Keratinocyte (primary cell): ENCODE results near the gene OR4B1. TPM values are rescaled to one million over a fixed set of nuclear protein-coding genes. Genes with fewer than 3 reads are reported as not detected.

Experiments used
- DNase-seq: peaks from one replicate; pipeline ENCODE4 v3.0.0-alpha.2; 2011; ENCODE audit warnings: low read depth, missing footprints, low spot score
- FAIRE-seq: peaks from 2 replicates; lab custom pipeline; 2011; peaks lifted over from hg19 to GRCh38; lab: Jason Lieb, UNC
- H2AFZ ChIP-seq: 2 replicates; pipeline ENCODE4 v1.6.0; 2012; ENCODE audit warnings: low read length, control low read depth, inconsistent platforms; ENCODE audit not compliant: control insufficient read depth
- H3K27ac ChIP-seq: 2 replicates; pipeline ENCODE4 v1.5.1; 2011; ENCODE audit warnings: low read length; ENCODE audit not compliant: control insufficient read depth, insufficient read depth
- H3K27me3 ChIP-seq: 3 replicates; pipeline ENCODE4 v1.6.0; 2011; ENCODE audit warnings: low read length; ENCODE audit not compliant: control insufficient read depth, insufficient read depth; ENCODE audit errors: extremely low read depth
- H3K36me3 ChIP-seq, 2 experiments: 2 replicates in 1 of 2; 3 replicates in 1 of 2; pipeline ENCODE4 v1.5.1; 2011; ENCODE audit warnings: low read length in 2 of 2, mild to moderate bottlenecking in 1 of 2; ENCODE audit not compliant: control insufficient read depth in 2 of 2, insufficient read depth in 2 of 2; ENCODE audit errors: extremely low read depth in 1 of 2
- H3K4me1 ChIP-seq: 3 replicates; pipeline ENCODE4 v1.5.1; 2011; ENCODE audit warnings: low read length; ENCODE audit not compliant: control insufficient read depth, insufficient read depth; ENCODE audit errors: extremely low read depth
- H3K4me2 ChIP-seq: 3 replicates; pipeline ENCODE4 v1.6.0; 2011; ENCODE audit warnings: low read depth, low read length; ENCODE audit not compliant: control insufficient read depth, insufficient read depth; ENCODE audit errors: extremely low read depth
- H3K4me3 ChIP-seq, 3 experiments: fragments of 200-600 bp in 1 of 3; sonication (generic) in 1 of 3; 2 replicates in 2 of 3; 3 replicates in 1 of 3; pipeline ENCODE4 v1.5.1; 2011 to 2016; ENCODE audit warnings: low read length in 3 of 3, mild to moderate bottlenecking in 3 of 3, control low read depth in 2 of 3, inconsistent platforms in 1 of 3, low read depth in 1 of 3, mixed read lengths in 1 of 3, mixed run types in 1 of 3, moderate library complexity in 1 of 3; ENCODE audit not compliant: control insufficient read depth in 2 of 3, insufficient read depth in 2 of 3; ENCODE audit errors: extremely low read depth in 1 of 3
- H3K79me2 ChIP-seq: 2 replicates; pipeline ENCODE4 v1.6.0; 2012; ENCODE audit warnings: low read length; ENCODE audit not compliant: control insufficient read depth, insufficient read depth
- H3K9ac ChIP-seq: 3 replicates; pipeline ENCODE4 v1.6.0; 2011; ENCODE audit warnings: low read length; ENCODE audit not compliant: control insufficient read depth, insufficient read depth; ENCODE audit errors: extremely low read depth
- H3K9me1 ChIP-seq: 3 replicates; pipeline ENCODE4 v1.6.0; 2011; ENCODE audit warnings: low read length; ENCODE audit not compliant: control insufficient read depth, insufficient read depth; ENCODE audit errors: extremely low read depth
- H3K9me3 ChIP-seq: 2 replicates; pipeline ENCODE4 v1.5.1; 2012; ENCODE audit warnings: low read depth, low read length; ENCODE audit not compliant: control insufficient read depth
- H4K20me1 ChIP-seq: 3 replicates; pipeline ENCODE4 v1.6.0; 2011; ENCODE audit warnings: low read length; ENCODE audit not compliant: control insufficient read depth, insufficient read depth; ENCODE audit errors: extremely low read depth
- EZH2 ChIP-seq: IDR thresholded peaks from one replicate; pipeline ENCODE4 v1.6.1; 2012; ENCODE audit warnings: inconsistent platforms, mild to moderate bottlenecking, low read length, moderate library complexity
- dilution Hi-C: fragments of 300-500 bp; cut with MboI; formaldehyde crosslinking; loops from one replicate; pipeline ENCODE4 v1.7.0; 2020; ENCODE audit warnings: low sequenced_read_pairs; ENCODE audit not compliant: extremely low pct_ligation_motif_present
- polyA minus RNA-seq, 3 experiments: library from RNA; depleted of rRNA, polyadenylated mRNA; stranded (reverse); fragments of >200 nt; gene quantifications; 1 replicate in 1 of 3; 2 replicates in 1 of 3; 3 replicates in 1 of 3; pipeline ENCODE4 v1.2.3, GENCODE V29; 2011
- polyA plus RNA-seq, 5 experiments: library from polyadenylated mRNA; depleted of rRNA in 3 of 5; stranded (reverse) in 3 of 5; stranded (forward) in 1 of 5; unstranded in 1 of 5; fragments of >200 nt; gene quantifications; 1 replicate in 1 of 5; 2 replicates in 3 of 5; 3 replicates in 1 of 5; pipeline versions ENCODE4 v1.2.1 to v1.2.3, GENCODE V29; 2011 to 2012; ENCODE audit warnings: missing spikeins in 2 of 5, low read depth in 1 of 5, low replicate concordance in 1 of 5
- TF ChIP-seq, protein P1 (sequence below), 3 experiments: IDR thresholded peaks in 1 of 3; conservative IDR thresholded peaks in 1 of 3; optimal IDR thresholded peaks in 1 of 3; 2 replicates in 2 of 3; 3 replicates in 1 of 3; pipeline versions ENCODE3 to v1.5.1; 2011; ENCODE audit warnings: low read length in 3 of 3, mild to moderate bottlenecking in 3 of 3, moderate library complexity in 2 of 3, control low read depth in 1 of 3, inconsistent platforms in 1 of 3; ENCODE audit not compliant: insufficient read depth in 2 of 3; ENCODE audit errors: extremely low read depth in 1 of 3

The OR4B1 gene
- polyA plus RNA-seq (not detected in 3 replicates), polyA minus RNA-seq (not detected in 3 replicates)
- polyA plus RNA-seq (2011; ENCODE audit: low read depth), result not detected
- polyA plus RNA-seq (2011; cell fraction: cytosol; rRNA removed), result not detected in 2 replicates
- not detected in 2 replicates for polyA plus RNA-seq (2011; cell fraction: nucleus; rRNA removed)
- polyA plus RNA-seq (2012; ENCODE audit: low replicate concordance), result not detected in 2 replicates
- not detected for polyA minus RNA-seq (2011; cell fraction: cytosol; rRNA and poly(A)+ RNA removed)
- not detected in 2 replicates for polyA minus RNA-seq (2011; cell fraction: nucleus; rRNA and poly(A)+ RNA removed)

DNA sequence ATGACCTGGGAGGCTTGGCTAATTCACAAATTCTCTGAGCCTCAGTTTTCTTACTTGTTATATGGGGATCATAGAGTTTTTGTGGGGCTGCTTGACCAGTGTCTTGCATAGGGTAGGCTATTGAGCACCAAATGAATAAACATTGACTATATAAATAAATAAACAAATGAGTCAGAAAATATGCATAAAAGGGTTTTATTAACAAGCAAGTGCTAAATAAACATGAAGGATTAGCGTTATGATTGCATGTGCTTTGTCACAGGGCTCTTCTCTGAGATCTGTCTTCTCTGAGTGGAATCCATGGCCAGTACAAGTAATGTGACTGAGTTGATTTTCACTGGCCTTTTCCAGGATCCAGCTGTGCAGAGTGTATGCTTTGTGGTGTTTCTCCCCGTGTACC, at the start of gene OR4B1:
TSS of gene OR4B1 (plus strand) at position 301 of the 400 bp plus-strand sequence. CDS start at position 301, 0 bp downstream.
- no peak within 1 kb of the TSS for H3K4me2 ChIP-seq
- no peaks in the 10 kb centered on the region for H3K9me3 ChIP-seq
- no peak for DNase-seq
- TF ChIP-seq EZH2, result no peak
- TF ChIP-seq, protein P1, sequence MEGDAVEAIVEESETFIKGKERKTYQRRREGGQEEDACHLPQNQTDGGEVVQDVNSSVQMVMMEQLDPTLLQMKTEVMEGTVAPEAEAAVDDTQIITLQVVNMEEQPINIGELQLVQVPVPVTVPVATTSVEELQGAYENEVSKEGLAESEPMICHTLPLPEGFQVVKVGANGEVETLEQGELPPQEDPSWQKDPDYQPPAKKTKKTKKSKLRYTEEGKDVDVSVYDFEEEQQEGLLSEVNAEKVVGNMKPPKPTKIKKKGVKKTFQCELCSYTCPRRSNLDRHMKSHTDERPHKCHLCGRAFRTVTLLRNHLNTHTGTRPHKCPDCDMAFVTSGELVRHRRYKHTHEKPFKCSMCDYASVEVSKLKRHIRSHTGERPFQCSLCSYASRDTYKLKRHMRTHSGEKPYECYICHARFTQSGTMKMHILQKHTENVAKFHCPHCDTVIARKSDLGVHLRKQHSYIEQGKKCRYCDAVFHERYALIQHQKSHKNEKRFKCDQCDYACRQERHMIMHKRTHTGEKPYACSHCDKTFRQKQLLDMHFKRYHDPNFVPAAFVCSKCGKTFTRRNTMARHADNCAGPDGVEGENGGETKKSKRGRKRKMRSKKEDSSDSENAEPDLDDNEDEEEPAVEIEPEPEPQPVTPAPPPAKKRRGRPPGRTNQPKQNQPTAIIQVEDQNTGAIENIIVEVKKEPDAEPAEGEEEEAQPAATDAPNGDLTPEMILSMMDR (optimal IDR thresholded peaks at IDR 0.05 in 1 of 3, IDR thresholded peaks at IDR 0.05 in 1 of 3, conservative IDR thresholded peaks at IDR 0.05 in 1 of 3; ENCODE audit: extremely low read depth in 1 of 3, insufficient read depth in 2 of 3, low read length in 3 of 3), result no peak
- H3K27ac ChIP-seq, result no peak within 1 kb of the TSS
- H3K79me2 ChIP-seq, result no peaks in the 10 kb centered on the region
- H3K27me3 ChIP-seq, result no peaks in the 10 kb centered on the region
- dilution Hi-C loops, result no loop called here
- H3K9me1 ChIP-seq, result no peaks in the 10 kb centered on the region
- H3K9ac ChIP-seq, result no peak within 1 kb of the TSS
- no peak within 1 kb of the TSS for H3K4me3 ChIP-seq
- no peak within 1 kb of the TSS for H2AFZ ChIP-seq
- no peak for FAIRE-seq
- no peaks in the 10 kb centered on the region for H3K4me1 ChIP-seq
- H3K36me3 ChIP-seq, result no peaks in the 10 kb centered on the region
- H4K20me1 ChIP-seq, result no peaks in the 10 kb centered on the region

GRCh38 chr11:48167380-48167779, 49.2 kb upstream of the OR4B1 start:
- H4K20me1 ChIP-seq, result no peaks in the 10 kb centered on the region
- H3K9me3 ChIP-seq, result no peaks in the 10 kb centered on the region
- TF ChIP-seq, protein P1 (optimal IDR thresholded peaks at IDR 0.05 in 1 of 3, IDR thresholded peaks at IDR 0.05 in 1 of 3, conservative IDR thresholded peaks at IDR 0.05 in 1 of 3; ENCODE audit: extremely low read depth in 1 of 3, insufficient read depth in 2 of 3, low read length in 3 of 3), result no peak
- no peak for TF ChIP-seq EZH2
- no peak overlapping the region for H2AFZ ChIP-seq
- DNase-seq (no peak), FAIRE-seq (no peak)
- H3K4me1 ChIP-seq, result no peaks in the 10 kb centered on the region
- H3K79me2 ChIP-seq, result no peaks in the 10 kb centered on the region
- no peak overlapping the region for H3K27ac ChIP-seq
- H3K27me3 ChIP-seq, result no peaks in the 10 kb centered on the region
- no peaks in the 10 kb centered on the region for H3K36me3 ChIP-seq
- no peak overlapping the region for H3K4me3 ChIP-seq
- H3K9me1 ChIP-seq, result no peaks in the 10 kb centered on the region
- no peak overlapping the region for H3K4me2 ChIP-seq
- dilution Hi-C loops, result no loop called here
- H3K9ac ChIP-seq, result no peak overlapping the region
